ENCODE data around the gene TBC1D1.

Gene TBC1D1

DNA sequence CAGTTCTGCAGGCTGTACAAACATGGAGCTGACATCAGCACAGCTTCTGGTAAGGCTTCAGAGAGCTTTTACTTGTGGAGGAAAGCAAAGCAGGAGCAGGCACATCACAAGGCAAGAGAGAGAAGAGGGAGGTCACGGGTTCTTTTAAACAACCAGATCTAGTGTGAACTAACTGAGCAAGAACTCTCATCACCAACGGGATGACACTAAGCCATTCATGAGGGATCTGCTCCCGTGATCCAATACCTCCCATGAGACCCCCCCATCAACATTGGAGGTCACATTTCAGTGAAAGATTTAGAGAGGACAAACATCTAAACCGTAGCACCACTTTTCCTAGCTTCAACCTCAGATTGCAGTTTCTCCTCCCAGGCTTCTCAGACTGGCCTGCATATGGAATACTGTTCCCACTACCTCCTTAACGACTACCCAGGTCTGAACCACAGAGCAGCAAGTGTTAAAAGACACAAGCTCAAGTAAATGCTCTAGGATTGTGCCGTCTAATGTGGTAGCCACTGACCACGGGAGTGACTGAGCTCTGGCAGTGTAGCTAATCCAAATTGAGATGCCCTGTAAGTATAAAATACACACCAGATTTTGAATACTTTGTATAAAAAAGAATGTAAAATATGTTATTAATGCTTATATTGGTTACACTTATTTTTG, 262.0 kb downstream of the TBC1D1 start:
- DNase-seq (ENCODE audit: low read depth), result no peak

- no peak for DNase-seq (ENCODE audit: low read depth)
Measured at GRCh38 chr4:38153387-38153760, 262.5 kb downstream of the TBC1D1 start.

DNA sequence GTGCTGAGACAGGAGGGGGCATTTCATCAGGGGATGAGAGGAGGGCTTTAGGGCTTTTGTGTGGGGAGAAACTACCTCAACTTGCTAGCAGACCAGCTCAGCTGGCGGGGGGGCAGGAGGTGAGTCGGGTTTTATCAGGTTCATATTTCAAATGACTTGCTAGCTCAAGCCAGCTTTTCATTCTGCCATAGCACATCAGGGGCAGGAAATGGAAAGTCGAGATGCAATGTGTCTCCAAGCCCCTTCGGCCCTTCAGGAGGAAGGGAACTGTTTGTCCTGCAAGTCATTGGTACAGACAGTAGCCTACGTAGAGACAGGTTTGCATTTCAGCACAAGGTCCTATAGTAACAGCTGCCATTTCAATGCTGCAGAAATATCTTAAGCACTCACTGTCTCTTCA, 263.4 kb downstream of the TBC1D1 start:
- DNase-seq (ENCODE audit: low read depth), result no peak

GRCh38 chr4:38154681-38155588, 264.1 kb downstream of the TBC1D1 start:
- DNase-seq (ENCODE audit: low read depth), result no peak

DNA sequence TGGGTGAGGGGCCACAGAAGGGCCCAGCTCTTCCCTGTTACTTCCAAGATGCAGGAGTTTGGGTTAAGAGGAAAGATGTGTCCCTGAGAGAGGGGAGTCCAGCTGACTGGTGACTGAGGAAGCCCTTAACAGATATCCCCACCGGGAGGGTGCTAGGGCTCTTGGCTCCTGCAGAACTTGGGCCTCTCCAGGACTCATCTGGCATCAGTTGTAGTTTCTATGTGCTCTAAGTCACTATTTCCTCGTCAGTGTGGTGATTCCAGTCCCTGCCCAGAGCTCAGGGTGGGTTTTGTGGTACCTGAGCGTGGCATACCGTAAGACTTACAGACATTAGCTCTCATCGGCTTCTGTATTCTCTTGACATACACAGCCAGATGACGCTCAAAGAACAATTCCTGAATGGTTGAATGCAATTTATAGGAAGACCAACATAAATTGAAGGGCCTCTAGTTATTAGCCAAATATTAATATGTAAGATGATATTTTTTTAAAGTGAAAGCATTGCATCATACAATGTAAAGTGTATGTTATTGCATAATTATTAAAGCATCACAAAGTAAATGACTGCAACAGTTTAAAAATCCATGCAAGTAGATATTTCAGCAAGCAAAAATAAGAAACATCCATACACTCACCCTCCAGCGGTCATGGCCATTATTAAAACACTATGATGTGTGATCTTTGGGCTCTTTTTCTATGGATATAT, 264.9 kb downstream of the TBC1D1 start:
- no peak for DNase-seq (ENCODE audit: low read depth)

- no peak for DNase-seq (ENCODE audit: low read depth)
Measured at GRCh38 chr4:38157592-38157991, 266.7 kb downstream of the TBC1D1 start.

DNA sequence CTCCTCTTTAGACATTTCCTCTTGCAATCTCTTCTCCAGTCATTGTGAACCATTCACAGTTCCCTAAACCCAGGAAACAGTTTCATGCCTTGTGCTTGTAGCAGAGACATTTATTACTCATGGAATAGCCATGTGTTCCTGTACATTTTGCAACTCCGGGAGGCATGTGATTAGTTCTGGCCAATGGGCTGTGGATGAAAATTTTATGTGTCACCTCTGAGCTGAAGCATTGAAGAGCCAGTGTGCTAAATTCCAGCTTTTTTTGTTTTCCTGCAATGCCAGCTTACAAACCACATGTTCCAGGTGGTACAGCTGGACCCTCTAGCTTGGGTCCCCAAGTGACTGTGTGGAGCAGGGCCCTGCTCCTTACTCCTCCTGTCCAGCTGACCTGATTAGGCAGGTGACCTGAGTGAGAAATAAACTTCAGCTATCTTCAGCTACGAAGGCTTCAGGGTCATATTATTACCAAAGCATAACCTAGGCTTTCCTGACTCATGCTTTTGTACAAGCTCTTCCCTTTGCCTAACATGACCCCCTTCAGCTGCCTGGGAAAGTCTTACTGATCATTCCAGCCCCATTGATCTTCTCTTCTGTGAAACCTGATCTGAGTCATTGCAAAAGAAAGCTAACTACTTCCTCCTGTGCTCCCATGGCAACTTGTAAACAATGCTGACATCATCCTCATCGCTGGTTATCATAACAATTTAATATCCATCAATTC, 269.8 kb downstream of the TBC1D1 start:
- DNase-seq (ENCODE audit: low read depth), result peak; percentile 96

DNA sequence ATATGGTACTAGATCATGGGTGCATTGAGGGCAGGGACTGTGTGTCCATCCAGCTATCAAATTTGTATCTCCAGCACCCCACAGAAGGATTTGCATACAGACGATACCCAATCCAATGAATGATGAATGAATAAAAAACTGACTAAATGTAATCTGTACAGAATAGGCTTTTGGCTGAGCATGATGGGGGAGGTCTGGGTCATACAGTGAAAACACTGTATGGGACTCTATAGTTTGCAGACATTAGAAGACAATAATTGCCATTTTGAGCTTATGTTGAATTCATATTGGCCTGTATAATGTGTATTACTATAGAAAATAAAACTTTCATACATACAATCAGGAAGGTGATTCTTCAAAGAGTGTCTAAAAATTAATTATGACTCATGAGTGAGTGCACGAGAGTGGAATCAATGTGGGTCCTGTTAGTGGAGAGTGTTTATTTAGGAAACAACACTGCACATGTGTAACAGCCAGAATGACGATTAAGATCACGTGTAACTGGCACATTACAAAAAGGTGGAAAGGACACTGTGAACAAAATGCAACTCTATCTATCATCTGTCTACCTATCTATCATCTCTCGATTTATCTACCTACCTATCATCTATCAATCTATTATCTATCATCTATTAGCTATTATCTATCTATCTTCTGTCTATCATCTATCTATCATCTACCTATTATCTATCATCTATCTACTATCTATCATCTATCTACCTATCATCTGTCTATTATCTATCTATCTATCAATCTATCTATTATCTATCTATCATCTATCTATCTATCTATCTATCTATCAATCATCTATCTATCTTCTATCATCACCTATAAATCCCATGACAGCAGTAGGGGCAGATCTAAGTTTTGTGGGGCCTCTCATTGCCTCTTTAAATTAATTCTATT, 270.6 kb downstream of the TBC1D1 start:
- DNase-seq (ENCODE audit: low read depth), result no peak

DNA sequence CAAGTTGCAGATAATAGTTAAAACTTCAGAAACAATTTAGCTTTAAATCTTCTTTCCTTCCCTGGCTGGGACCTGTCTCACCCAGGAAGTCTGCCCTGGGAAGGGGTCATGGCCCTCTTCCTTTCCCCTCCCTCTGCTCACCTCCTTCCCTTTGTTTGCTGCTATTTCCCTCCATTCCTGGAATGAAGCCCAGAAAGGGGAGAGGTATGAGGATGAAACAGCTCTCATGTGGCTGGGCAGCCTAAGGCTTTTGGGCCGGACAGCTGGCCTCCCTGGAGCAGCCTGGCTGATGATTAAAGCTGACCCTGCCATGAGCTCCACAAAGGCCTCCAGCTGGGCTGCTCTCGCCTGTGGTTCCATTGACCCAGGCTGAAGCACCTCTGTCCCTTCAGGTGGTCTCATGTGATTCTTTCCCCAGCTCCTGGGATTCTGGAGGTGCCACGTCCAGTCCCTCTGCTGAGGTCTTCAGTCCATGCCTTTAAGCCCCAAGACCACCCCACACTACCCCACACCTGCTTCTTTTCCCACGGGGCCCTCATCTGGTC, 271.4 kb downstream of the TBC1D1 start:
- DNase-seq (ENCODE audit: low read depth), result no peak

GRCh38 chr4:38163216-38164006, 272.5 kb downstream of the TBC1D1 start:
- DNase-seq (ENCODE audit: low read depth), result no peak

GRCh38 chr4:38164346-38164745, 273.5 kb downstream of the TBC1D1 start:
- no peak for DNase-seq (ENCODE audit: low read depth)

DNA sequence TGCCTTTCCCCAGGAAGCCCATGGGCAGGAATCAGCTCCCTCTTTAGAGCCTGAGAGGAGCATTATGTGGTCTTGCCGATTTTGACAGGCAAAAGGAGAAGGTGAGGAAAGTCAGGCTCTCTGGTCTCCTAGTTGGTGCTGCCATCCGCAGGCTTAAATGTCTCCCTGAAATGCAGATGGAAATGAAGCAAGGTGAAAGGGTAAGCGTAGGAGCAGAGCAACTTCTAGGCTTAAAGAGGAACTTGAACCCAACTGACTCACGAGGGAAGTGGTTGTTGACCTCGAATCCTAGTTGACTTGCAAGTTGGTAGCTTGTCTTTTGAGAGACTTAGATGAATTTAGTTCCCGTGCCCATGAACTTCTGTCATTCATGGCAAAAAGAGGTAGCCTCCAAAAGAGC, 275.2 kb downstream of the TBC1D1 start:
- DNase-seq (ENCODE audit: low read depth), result no peak

- DNase-seq (ENCODE audit: low read depth), result no peak
Measured at GRCh38 chr4:38166768-38167167, 275.9 kb downstream of the TBC1D1 start.

DNA sequence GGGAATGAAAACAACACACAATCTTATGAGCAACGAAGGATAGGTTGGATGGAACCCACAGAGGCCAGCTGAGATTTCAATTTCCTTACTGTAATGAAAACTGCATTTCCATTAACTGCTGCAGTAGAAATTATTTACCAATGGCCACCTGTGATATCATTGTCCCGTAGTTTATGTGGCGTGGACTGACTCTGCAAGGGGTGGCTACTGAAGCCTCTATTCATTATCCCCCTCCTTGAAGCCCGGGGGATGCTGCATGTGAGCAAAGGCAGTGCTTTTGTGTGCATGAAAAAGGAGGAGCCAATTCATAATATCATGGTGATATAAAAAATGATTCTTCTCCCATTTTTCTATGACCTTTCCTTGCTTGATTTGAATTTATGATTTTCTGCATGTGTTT, 277.1 kb downstream of the TBC1D1 start:
- no peak for DNase-seq (ENCODE audit: low read depth)

DNA sequence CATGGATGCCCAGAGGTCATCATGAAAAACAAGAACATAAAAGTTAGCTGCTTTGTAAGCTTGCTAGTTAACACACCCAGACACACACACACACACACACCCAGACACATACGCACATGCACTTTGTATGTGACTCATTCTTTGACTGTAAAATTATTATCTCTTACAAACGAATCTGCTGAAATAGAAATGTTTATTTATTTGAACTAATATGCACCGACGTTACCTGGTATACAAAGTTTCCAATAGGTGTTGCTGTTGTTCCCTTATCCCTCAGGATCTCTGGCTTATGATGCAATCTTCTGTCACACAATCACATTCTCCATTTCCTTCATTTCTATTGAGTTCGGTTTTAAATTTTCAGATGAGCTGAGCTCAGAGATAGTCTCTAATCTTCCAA, 278.6 kb downstream of the TBC1D1 start:
- DNase-seq (ENCODE audit: low read depth), result no peak

DNA sequence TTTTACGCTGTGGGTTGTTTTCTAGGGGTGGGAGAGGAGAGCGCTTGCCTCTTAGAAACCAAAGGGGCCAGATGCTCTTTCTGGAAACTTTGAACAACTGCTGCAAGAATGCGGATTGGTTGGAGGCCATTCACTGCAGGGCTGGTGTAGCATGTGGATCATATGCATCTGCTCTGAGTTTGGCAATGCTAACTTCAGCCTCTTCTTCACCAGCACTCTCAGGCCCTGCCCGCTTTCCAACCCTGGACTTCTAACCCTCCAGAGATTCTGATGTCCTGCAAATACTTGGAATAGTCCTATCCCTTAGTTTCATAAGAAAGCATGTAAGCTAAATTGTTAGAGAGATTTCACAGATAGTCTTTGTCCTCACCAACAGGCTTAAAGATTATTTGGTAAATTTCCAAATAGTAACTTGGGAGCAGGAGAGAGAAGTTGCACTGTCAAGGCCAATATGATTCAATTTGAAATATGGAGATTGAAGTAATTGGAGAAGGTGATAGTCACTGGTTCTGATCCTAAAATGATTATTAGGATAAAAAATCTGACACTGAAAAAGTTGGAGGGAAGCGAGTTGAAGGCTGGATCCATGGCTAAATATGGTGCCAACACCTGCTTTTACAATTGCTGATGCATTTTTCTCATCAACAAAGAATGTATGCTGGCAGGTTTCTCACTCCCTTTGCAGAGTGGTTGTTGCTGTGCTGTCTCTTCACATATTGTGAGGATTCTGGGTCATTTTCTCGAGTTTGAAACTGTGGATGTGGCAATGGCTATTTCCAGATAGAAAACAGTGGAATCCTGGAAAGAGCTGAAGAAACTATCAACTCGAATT, 279.7 kb downstream of the TBC1D1 start:
- DNase-seq (ENCODE audit: low read depth), result no peak

DNA sequence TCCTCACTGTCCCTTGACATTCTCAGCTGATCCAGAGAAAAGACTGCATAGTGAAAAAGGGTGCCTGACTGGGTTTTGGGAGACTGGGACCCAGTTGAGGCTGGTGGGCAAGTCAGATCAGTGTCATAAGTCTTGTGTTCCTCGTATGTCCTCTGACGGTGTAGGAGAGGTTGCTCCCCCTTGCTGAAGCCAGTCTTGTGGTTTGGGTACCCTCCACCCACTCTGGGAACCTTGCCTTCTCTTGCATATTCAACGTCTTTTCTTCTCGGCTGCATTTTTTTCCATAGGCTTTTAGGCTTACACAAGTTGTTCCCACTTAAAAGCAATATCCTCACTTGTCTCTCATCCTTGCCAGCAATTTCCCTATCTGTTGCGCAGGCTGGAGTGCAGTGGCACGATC, 281.2 kb downstream of the TBC1D1 start:
- no peak for DNase-seq (ENCODE audit: low read depth)

GRCh38 chr4:38173935-38174518, 283.1 kb downstream of the TBC1D1 start:
- DNase-seq (ENCODE audit: low read depth), result no peak

GRCh38 chr4:38174801-38175200, 283.9 kb downstream of the TBC1D1 start:
- no peak for DNase-seq (ENCODE audit: low read depth)
